Ureter (tissue), 1 donor: ENCODE measurements around the gene PDE10A. TPM values are rescaled to one million over a fixed set of nuclear protein-coding genes. Genes with fewer than 3 reads are reported as not detected.
"Not testable (repeated sequence)": the region's sequence is repeated elsewhere in the genome, so short reads cannot be mapped to it uniquely, and the experiment has no call there.

Experiments
- DNase-seq: peaks from one replicate; pipeline ENCODE4 v3.0.0-alpha.2; 2020; ENCODE audit warnings: low spot score
- total RNA-seq: library from RNA; stranded (reverse); gene quantifications from one replicate; pipeline ENCODE4 v1.2.4, GENCODE V29; 2023
- donor health status: DM: yes; HTN: yes; CAD: no.

The PDE10A gene
- total RNA-seq, 1 donor from 2014 or later = 47.0 TPM

DNA sequence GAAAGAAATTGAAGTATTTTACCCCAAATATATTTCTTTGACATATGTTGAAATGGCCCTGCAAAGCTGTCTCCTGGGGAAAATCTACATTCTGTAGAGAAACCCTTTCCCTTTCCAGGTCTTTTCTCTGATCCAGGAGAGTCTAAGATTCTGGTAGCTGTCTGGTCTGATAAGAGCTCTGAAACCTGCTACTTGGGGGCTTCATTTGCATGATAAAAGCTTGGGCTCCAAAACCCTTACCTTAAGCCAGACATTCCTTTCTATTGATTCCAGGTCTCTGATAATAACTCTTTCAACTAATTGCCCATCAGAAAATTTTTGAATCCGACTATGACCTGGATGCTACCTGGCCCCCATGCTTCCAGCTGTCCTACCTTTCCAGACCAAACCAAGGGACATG lies 184.5 kb downstream of the PDE10A start:
- no peak for DNase-seq

DNA sequence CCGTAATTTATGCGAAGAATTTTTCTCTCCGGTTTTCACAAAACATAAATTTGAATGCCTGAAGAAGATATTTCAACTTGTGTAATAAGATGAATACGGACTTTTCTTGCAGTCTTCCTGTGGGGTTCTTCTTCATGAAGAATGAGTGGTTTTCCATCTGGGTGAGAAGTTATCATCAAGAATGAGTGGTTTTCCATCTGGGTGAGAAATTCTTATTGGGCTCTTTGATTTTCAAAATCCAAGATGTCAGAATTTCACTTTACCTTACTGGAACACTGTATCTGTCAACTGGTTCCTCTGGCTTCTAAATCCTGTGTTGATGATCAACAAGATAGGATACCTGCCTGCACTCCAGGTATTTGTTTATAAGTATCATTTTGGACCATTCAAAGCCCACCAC lies 193.6 kb downstream of the PDE10A start:
- DNase-seq = no peak

DNA sequence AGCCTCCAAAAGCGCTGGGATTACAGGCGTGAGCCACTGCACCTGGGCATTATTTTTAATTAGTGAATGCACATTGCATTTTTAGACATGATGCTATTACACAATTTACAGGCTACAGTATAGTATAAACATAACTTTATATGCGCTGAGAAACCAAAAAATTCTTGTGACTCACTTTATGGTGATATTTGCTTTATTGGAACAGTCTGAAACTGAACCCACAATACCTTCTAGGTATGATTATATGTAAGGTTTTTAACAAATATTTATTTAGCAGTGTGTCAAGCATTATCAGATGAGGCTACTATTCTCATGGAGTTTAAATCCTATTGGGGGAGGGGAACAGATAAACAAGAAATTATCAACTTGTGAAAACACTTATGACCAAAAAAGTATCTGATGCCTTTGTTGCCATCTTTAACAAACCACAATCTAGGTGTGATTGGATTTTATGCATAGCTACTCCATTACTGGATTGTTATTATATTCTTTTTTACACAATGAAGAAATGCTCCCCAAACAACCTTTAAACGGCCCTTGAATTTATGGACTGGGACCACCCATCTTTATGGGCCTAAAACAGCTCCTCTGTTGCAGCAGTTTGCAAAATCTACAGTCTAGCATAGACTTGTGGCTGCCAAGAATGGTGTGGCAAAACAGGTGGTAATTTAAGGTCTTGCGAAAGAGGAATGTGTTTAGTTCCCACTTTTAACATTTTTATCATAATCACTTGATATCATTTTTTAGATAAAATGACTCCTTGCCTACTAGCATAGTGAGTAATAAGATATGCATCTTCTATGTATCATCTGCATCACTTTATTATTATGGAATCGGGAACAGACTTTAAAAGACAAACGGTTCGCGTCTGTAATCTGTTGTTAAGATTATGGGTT lies 194.5 kb downstream of the PDE10A start:
- DNase-seq = no peak

DNA sequence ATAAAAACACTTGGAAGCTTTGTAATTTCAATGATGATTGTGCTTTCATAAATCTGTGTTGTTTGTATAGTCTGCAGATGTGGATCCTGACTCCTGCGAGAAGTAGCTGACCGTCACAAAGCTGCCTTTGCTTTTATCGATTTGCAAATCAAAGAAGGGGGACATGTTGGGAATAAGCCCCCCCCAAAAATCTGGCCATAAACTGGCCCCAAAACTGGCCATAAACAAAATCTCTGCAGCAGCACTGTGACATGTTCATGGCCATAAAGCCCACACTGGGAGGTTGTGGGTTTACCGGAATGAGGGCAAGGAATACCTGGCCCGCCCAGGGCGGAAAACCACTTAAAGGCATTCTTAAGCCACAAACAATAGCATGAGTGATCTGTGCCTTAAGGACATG lies 199.5 kb downstream of the PDE10A start:
- not testable (repeated sequence) for DNase-seq

DNA sequence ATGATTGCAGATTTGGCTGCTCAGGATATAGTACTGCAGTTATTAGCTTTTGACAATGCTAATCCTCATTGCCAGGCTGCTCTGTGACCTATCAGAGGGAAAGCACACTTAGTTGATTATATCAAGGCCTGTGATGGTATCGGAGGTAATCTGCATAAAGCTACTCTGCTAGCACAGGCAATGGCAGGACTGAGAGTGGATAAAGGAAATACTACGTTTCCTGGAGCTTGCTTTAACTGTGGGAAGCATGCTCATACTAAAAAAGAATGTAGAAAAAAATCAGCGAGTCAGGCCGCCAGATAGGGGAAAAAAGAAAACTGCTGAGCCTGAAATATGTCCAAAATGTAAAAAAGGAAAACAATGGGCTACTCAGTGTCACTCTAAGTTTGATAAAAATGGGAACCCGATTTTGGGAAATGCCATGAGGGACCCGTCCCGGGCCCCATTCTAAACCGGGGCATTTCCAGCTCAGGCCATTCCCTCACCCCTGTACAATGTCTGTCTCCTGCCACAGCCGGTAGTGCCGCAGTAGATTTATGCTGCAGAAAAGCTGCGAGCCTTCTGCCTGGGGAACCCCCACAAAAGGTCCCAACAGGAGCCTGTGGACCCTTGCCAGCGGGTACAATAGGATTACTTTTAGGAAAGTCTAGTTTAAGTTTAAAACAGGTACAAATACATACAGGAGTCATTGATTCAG lies 203.3 kb downstream of the PDE10A start:
- DNase-seq = not testable (repeated sequence)

DNA sequence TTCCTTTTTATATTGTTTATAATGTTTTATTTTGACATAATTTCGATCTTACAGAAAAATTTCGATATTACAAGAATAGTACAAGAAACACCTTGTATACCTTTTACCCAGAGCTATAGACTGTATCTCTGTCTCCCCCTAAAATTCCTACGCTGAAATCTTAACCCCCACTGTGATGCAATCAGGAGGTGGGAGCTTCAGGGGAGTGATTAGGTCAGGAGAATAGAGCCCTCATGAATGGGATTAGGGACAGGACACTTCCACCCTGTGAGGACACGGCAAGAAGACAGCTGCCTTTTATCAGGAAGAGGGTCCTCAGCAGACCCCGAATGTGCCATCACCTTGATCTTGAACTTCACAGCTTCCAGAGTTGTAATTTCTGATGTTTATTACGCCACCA lies 204.9 kb downstream of the PDE10A start:
- no peak for DNase-seq

DNA sequence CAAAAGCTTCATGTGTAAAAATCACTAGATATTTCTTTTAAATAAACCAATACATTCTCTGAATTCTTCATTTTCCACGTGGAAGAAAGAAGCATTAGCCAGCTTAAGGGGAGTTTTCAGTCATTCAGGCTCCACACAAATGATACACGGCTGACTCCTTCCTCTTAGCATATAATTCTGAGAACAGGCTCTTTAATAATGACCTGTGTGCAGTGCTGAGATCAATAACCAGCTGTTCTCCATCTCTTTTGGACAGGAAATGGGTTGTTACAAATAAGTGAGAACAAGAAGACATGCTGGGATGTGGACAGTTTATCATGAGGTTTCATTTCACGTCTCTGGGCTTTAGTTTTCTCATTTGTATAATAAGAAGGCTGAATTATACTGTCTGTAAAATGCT lies 206.8 kb downstream of the PDE10A start:
- DNase-seq = no peak

DNA sequence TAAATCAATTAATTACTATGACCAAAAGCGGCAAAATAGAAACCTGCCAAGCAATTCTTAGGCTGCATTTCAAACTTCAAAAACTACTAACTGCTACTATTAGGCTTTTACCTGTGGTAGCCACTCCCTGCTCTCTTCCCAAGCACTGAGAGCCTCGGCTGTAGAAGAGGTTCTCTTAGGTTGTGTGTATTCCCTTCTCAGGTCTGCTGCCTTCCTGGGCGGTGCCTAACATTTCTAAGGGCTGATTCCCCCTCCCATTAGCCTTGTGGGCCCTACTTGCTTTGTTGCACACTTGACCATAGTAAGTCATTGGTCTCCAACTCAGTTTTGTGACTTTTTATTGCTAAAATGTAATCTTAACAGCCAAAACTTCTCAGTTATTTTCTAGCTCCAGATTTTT lies 207.6 kb downstream of the PDE10A start:
- DNase-seq = no peak

DNA sequence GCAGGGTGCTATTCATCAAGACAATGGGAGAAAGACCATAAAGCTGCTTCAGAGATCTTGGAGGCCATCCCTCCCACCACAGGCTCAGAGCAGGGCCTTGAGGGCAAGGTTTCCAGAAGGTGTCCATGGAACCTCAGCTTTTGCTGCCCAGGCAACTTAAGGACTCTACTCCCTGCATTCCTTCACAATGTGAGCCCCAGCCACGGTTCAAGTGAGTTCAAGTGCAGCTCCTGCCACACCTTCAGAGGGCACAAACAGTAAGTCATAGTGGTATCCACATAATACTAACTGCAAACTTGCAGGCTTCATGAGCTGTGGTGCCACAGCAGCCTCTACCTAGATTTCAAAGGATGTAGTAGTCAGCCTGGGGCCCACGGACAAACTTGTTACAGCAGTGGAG lies 209.6 kb downstream of the PDE10A start:
- no peak for DNase-seq

DNA sequence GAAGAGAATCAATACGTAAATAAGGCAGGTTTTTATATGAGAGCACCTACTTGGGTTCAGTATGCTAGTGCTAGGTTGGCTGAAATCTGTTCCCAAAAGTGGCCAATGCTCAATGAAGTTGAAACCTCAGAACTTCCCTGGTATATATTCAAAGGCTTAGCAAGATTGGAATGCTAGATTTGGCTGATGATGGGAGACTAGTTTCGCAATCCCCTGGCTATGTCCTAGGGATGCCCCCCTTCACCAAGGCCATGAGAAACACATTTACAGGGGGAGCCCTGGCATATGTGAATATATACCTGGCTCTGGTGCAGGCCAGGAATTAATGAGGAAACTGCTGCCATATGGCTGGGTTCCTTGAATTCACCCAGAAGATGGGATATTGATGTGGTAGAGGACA lies 211.2 kb downstream of the PDE10A start:
- no peak for DNase-seq

DNA sequence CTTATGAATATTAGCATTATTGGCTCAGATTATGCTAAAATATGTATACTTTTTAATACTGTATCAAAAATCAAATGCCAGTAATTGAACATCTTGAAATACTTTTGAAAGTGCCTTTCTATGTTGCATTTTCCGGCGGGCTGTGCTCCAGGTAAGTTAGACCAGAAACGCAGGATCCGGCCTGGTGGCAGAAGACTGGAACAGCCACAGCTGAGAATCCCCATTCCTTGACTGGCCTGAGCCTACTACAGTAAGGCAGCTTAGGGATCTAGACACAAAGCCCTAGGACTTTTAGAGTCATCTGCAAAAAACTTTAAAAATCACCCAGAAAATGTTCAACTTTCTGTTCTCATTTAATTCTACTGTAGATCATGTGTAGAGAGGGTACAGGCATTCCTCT lies 214.8 kb downstream of the PDE10A start:
- DNase-seq = no peak

DNA sequence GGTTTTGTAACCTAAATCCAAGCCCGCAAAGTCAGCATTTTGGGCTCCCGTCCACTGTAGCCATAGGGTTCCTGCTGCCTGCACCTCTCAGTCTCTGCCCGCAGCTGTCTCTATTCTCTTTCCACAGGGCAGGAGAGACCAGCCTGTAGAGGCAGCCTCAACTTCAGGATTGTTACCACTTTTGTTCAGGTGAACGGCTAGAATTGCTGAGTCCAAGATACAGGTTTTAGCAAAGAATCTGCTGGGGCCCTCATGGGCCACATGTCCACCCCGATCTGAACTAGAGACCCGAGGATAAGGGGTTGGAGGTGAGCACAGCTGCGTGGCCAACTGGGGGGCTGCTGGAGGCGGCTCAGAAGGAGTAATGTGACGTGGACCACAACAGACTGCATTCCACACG lies 215.9 kb downstream of the PDE10A start:
- no peak for DNase-seq

DNA sequence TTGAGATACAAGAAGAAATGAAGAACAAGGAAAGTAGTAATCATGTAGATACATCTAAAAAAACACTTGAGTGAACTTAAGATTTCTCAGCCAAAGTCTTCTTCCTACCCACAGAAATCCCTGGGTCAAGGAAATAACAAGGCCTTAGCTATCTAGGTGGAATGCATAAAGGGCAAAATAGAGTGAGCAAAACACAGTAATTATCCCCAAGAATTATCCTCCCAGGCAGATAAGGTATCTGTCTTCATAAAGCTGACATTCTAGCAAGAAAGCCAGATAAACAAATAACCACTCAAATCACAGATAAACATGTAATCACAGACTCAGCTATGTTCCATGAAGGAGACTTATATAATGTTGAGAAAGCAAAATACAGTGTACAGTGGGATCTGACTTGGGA lies 216.7 kb downstream of the PDE10A start:
- DNase-seq = no peak

DNA sequence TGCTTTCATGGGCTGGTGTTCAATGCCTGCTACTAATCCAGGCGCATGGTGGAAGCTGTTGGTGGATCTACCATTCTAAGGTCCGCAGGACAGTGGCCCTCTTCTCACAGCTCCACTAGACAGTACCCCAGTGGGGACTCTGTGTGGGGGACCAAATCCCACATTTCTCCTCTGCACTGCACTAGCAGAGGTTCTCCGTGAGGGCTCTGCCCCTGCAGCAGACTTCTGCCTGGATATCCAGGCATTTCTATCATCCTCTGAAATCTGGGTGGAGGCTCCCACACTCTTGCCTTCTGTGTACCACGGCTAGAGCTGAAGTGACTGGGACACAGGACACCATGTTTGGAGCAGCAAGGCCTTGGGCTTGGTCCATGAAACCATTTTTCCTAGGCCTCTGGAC lies 219.6 kb downstream of the PDE10A start:
- DNase-seq = no peak

DNA sequence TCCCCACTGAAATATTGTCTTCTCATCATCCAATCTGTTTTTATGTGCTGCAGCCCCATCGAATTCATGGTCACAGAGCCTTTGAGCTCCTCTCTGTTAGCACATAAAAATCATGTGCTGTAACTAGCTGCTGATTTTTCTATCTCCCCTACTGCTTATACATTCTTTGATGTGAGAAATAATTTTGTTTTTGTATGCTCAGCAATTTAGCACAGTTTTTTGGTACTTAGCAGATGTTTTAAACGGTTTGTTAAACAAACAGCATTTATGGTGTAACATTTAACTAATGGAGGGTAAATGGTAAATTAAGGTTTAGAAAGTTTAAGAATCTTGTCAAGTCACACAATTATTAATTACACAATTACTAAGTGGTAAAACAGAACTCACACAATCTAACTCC lies 221.9 kb downstream of the PDE10A start:
- DNase-seq = no peak

DNA sequence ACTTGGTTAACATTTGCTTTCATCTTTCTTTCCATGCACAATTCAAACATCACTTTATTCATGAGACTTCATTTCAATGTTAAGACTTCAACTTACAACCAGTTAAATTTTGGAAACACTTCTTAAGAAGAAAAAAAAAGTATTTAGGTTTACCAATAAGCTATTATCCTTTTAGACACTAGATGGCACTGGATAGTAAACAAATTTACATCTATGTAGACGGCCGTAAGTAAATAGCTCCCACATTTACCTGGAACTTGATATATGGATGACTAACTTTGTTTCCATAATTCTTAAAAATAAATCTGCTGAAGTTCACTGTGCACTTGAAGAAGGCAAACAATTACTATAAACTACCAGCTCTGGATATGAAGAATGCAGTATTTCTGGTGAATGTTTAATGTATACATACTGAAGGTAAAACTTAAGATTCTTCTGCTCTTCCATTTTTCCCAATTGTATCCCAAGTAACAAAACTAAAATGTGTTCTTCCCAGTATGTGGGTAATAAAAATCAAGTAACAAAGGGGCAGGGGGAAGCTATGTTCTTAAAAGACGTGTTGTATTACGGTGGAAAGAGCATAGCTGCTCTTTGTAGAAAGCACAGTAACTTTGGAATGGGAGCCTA lies 223.0 kb downstream of the PDE10A start:
- DNase-seq = no peak

DNA sequence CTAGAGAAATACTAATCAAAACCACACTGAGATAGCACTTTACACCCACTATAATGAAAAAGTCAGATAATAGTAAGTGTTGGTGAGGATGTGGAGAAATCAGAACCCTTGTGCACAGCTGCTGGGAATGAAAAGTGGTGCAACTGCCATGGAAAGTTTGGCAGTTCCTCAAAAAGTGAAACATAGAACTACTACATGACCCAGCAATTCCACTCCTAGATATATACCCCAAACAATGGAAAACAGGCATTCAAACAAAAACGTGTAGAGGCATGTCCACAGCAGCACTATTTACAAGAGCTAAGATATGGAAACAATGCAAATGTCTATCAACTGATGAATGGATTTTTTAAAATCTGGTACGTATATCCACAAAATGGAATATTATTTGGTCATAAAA lies 236.1 kb downstream of the PDE10A start:
- DNase-seq = no peak

DNA sequence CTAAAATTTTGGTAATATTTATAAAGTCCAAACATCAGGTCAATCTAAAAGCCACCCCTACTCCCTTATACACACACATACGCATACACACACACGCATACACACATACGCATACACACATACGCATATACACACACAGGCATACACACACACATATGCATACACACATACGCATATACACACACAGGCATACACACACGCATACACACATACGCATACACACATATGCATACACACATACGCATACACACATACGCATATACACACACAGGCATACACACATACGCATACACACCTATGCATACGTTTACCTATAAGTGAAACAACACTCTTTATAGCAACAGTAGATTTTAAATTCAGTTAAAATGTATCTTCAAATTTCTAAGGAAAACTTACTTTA lies 240.8 kb downstream of the PDE10A start:
- no peak for DNase-seq

DNA sequence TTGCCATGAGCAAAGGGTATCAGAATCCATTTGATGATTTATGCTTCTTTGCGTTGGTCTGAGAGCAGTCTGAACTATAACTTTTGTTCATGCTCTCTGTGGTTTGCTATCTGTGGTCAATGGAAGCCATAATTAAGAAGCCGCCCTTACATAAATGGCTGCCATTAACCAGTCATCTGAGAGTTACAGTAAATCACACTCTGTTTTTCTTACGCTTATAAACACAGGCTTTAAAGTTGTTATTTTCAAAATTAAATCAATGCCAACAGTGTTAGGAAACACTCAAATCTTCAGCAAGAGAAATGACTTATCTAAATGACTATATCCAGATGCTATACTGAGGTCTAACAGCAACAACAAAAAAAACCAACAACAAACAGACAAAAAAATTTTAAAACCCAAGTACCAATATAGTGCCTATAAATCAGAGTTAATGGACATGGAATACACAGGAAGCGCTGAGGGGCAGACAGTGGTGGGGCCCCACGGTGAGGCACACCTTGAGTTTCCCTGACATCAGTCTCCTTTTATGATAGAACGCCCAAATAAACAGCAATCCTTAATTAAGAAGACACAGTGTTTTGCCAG lies 245.7 kb downstream of the PDE10A start:
- no peak for DNase-seq

DNA sequence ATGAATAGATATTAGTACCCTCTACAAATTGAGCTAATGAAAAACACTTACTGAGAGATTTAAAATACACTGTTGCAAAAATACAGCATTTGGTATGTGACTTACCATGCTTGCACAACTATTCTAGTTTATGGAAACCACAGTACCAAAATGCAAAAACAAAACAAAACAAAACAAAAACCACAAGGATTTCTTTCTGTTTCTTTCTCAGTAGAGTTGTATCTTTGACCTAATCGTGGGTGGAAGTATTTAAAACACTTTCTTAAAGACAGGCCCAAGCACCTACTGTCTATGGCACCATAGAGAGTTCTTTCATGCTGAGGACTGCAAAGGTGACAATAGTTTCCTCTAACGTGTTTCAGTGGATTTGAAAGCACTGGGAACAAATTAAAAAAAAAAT lies 258.3 kb downstream of the PDE10A start:
- DNase-seq = no peak

DNA sequence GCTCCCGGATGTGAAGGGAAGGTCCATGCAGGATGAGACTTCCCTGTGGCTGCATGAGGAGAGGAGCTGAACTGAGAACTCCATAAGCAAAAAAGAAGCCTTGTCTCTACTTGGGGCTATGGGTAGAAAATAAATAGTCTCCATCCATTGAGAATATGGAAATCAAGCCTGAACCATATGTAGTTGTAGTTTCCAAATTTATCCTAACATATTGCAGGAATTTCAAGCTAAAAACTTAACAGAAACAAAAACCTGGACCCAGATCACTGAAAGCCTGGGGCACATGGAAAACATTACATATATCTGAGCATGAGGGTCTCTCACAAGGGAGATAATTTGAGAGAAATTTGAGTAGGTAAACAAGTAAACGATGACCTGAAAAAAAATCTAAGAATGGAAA lies 258.7 kb downstream of the PDE10A start:
- DNase-seq = no peak

DNA sequence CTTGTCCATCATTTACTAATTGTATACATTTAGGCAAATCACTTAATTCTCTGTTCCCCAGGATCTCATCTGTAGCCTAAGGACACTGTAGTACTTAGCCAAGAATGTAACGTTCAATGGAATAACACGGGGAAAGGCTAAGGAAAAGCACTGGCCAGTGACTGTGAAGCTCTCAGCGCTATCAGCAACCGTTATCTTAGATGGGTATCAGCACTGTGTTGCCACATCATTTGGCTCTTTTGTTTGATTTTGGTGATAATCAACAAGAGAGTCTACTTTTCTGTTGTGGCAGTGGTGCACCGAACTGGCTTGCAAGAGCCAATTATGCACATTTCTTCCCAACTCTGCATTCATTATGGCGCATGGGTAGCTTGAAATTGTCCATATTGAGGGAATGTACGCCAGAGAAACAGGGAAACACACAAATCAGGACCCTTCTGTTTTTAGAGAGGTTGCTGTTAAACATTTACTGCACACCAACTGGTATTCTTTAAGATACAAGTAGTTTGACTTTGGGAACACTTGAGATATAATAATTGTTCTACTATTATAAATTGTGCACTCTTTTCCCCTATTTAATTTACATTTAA lies 259.9 kb downstream of the PDE10A start:
- no peak for DNase-seq
